Stimulated activated CD8-positive, alpha-beta memory T cell treated with anti-CD3 and anti-CD28 coated beads, Interleukin-12 subunit alpha, Interleukin-12 subunit beta, amount 100 ng/mL, for 1 hour (primary cell): ENCODE data around the gene SDCCAG8.

Experiments used
- DNase-seq: peaks from one replicate; pipeline ENCODE4 v3.0.0-alpha.2; 2020; ENCODE audit warnings: low read depth

The SDCCAG8 gene

GRCh38 chr1:243483952-243484351, 228.1 kb downstream of the SDCCAG8 start:
- DNase-seq, result no peak

GRCh38 chr1:243487036-243487648, 231.3 kb downstream of the SDCCAG8 start:
- DNase-seq, result no peak

- DNase-seq, result no peak
Measured at GRCh38 chr1:243487649-243488227, 231.9 kb downstream of the SDCCAG8 start.

- no peak for DNase-seq
Measured at GRCh38 chr1:243488459-243489157, 232.8 kb downstream of the SDCCAG8 start.

GRCh38 chr1:243489158-243489527, 233.3 kb downstream of the SDCCAG8 start:
- no peak for DNase-seq

GRCh38 chr1:243489681-243490546, 234.1 kb downstream of the SDCCAG8 start:
- no peak for DNase-seq

GRCh38 chr1:243490748-243491686, 235.2 kb downstream of the SDCCAG8 start:
- no peak for DNase-seq

- DNase-seq, result no peak
Measured at GRCh38 chr1:243493156-243494129, 237.6 kb downstream of the SDCCAG8 start.

GRCh38 chr1:243494741-243495431, 239.0 kb downstream of the SDCCAG8 start:
- DNase-seq, result no peak

GRCh38 chr1:243495442-243496186, 239.8 kb downstream of the SDCCAG8 start:
- no peak for DNase-seq

GRCh38 chr1:243496187-243496646, 240.4 kb downstream of the SDCCAG8 start:
- no peak for DNase-seq

- DNase-seq, result no peak
Measured at GRCh38 chr1:243496806-243497205, 241.0 kb downstream of the SDCCAG8 start.

GRCh38 chr1:243497939-243498681, 242.3 kb downstream of the SDCCAG8 start:
- DNase-seq, result no peak

GRCh38 chr1:243499248-243499647, 243.4 kb downstream of the SDCCAG8 start:
- no peak for DNase-seq

GRCh38 chr1:243499711-243500110, 243.9 kb downstream of the SDCCAG8 start:
- DNase-seq, result no peak

- no peak for DNase-seq
Measured at GRCh38 chr1:243500512-243500911, 244.7 kb downstream of the SDCCAG8 start.

- DNase-seq, result no peak
Measured at GRCh38 chr1:243501002-243501401, 245.2 kb downstream of the SDCCAG8 start.

- no peak for DNase-seq
Measured at GRCh38 chr1:243503155-243503554, 247.3 kb downstream of the SDCCAG8 start.
